Coronary artery (tissue), 2 donors: Measurements from ENCODE around the gene ELOVL7.
"Not testable (repeated sequence)": the region's sequence is repeated elsewhere in the genome, so short reads cannot be mapped to it uniquely, and the experiment has no call there.

ENCODE experiments used
- DNase-seq: peaks from one replicate; pipeline ENCODE4 v3.0.0-alpha.2; 2017; ENCODE audit warnings: low spot score
- H3K27ac ChIP-seq, 2 donors: fragments of 200-600 bp; sonication (generic); one replicate each; pipeline ENCODE4 v1.5.1; 2016 to 2019
- H3K4me3 ChIP-seq: fragments of 200-600 bp; sonication (generic); 2 replicates; pipeline ENCODE4 v1.5.1; 2016; ENCODE audit warnings: mild to moderate bottlenecking, moderate library complexity
- CTCF ChIP-seq: fragments of 200-600 bp; sonication (generic); IDR thresholded peaks from one replicate; pipeline ENCODE4 v1.5.1; 2019; ENCODE audit warnings: antibody characterized with exemption

Gene ELOVL7

GRCh38 chr5:60738933-60739332 is 105.1 kb downstream of the ELOVL7 start:
- no peak overlapping the region for H3K4me3 ChIP-seq
- DNase-seq = no peak
- no peak for TF ChIP-seq CTCF
- H3K27ac ChIP-seq = no peak overlapping the region

- Histone ChIP-seq H3K27ac (no peak overlapping the region), H3K4me3 (no peak overlapping the region)
- TF ChIP-seq CTCF = no peak
- no peak for DNase-seq
Observed at GRCh38 chr5:60738461-60738860, 105.6 kb downstream of the ELOVL7 start.

GRCh38 chr5:60730858-60731257 is 113.2 kb downstream of the ELOVL7 start:
- DNase-seq, H3K4me3 ChIP-seq, H3K27ac ChIP-seq: not testable (repeated sequence)

GRCh38 chr5:60727033-60727679 is 116.9 kb downstream of the ELOVL7 start:
- H3K4me3 ChIP-seq = no peak overlapping the region
- H3K27ac ChIP-seq = no peak overlapping the region
- no peak for TF ChIP-seq CTCF
- DNase-seq = no peak

- no peak overlapping the region for H3K4me3 ChIP-seq
Observed at GRCh38 chr5:60724126-60724525, 119.9 kb downstream of the ELOVL7 start.

GRCh38 chr5:60722416-60722815 is 121.7 kb downstream of the ELOVL7 start:
- DNase-seq = no peak
- Histone ChIP-seq H3K27ac (no peak overlapping the region), H3K4me3 (no peak overlapping the region)
- TF ChIP-seq CTCF = no peak

More at GRCh38 chr5:60724126-60724525, 119.9 kb downstream of the ELOVL7 start:
- no peak for TF ChIP-seq CTCF
- no peak for DNase-seq
- no peak overlapping the region for H3K27ac ChIP-seq

- H3K27ac ChIP-seq = no peak overlapping the region
- no peak for DNase-seq
- TF ChIP-seq CTCF = no peak
- H3K4me3 ChIP-seq = no peak overlapping the region
Observed at GRCh38 chr5:60719329-60719728, 124.7 kb downstream of the ELOVL7 start.
